NOMO-1 treated with DMSO at 0.1 percent for 48 hours (cell line): ENCODE measurements around the gene SCN1B.

ENCODE experiments used
- DNase-seq: peaks from one replicate; lab custom pipeline; 2025; ENCODE audit not compliant: unreplicated experiment; lab: John Stamatoyannopoulos, UW

SCN1B gene

GRCh38 chr19:35070471-35070870 is 40.2 kb downstream of the SCN1B start:
- DNase-seq: no peak

- DNase-seq: no peak
Observed at GRCh38 chr19:35073516-35073915, 43.2 kb downstream of the SCN1B start.

GRCh38 chr19:35073941-35074340 is 43.7 kb downstream of the SCN1B start:
- DNase-seq: no peak

- no peak for DNase-seq
Observed at GRCh38 chr19:35074426-35075201, 44.3 kb downstream of the SCN1B start.

- DNase-seq: no peak
Observed at GRCh38 chr19:35075202-35076025, 45.1 kb downstream of the SCN1B start.

- DNase-seq: no peak
Observed at GRCh38 chr19:35076026-35076370, 45.7 kb downstream of the SCN1B start.

- DNase-seq: no peak
Observed at GRCh38 chr19:35076657-35077056, 46.4 kb downstream of the SCN1B start.

GRCh38 chr19:35077411-35078223 is 47.3 kb downstream of the SCN1B start:
- DNase-seq: no peak

- no peak for DNase-seq
Observed at GRCh38 chr19:35079826-35080225, 49.6 kb downstream of the SCN1B start.

- no peak for DNase-seq
Observed at GRCh38 chr19:35080613-35081170, 50.4 kb downstream of the SCN1B start.

- DNase-seq: no peak
Observed at GRCh38 chr19:35081201-35081600, 50.9 kb downstream of the SCN1B start.

GRCh38 chr19:35083691-35084508 is 53.6 kb downstream of the SCN1B start:
- no peak for DNase-seq

- no peak for DNase-seq
Observed at GRCh38 chr19:35084509-35084762, 54.2 kb downstream of the SCN1B start.

- no peak for DNase-seq
Observed at GRCh38 chr19:35085947-35086346, 55.7 kb downstream of the SCN1B start.

- no peak for DNase-seq
Observed at GRCh38 chr19:35086455-35086854, 56.2 kb downstream of the SCN1B start.

GRCh38 chr19:35087393-35087792 is 57.1 kb downstream of the SCN1B start:
- no peak for DNase-seq

GRCh38 chr19:35088131-35088913 is 58.1 kb downstream of the SCN1B start:
- no peak for DNase-seq

- DNase-seq: no peak
Observed at GRCh38 chr19:35089554-35089953, 59.3 kb downstream of the SCN1B start.
